Endothelial cell (in vitro differentiated cells): ENCODE data around the gene CRAMP1. TPM values are rescaled to one million over a fixed set of nuclear protein-coding genes. Genes with fewer than 3 reads are reported as not detected.

Experiments
- DNase-seq: peaks from one replicate; pipeline ENCODE4 v3.0.0; 2021; ENCODE audit warnings: low spot score
- H3K27ac Mint-ChIP-seq: one replicate; pipeline ENCODE4 v1.8.0; 2021; ENCODE audit warnings: mixed read lengths, inconsistent platforms; ENCODE audit not compliant: unreplicated experiment
- H3K27me3 Mint-ChIP-seq: one replicate; pipeline ENCODE4 v1.8.0; 2021; ENCODE audit warnings: mild to moderate bottlenecking, moderate library complexity, mixed read lengths, inconsistent platforms; ENCODE audit not compliant: unreplicated experiment
- H3K36me3 Mint-ChIP-seq: one replicate; pipeline ENCODE4 v1.8.0; 2021; ENCODE audit warnings: mild to moderate bottlenecking, low read depth, mixed read lengths, inconsistent platforms; ENCODE audit not compliant: unreplicated experiment
- H3K4me1 Mint-ChIP-seq: one replicate; pipeline ENCODE4 v1.8.0; 2021; ENCODE audit warnings: mild to moderate bottlenecking, mixed read lengths, inconsistent platforms; ENCODE audit not compliant: unreplicated experiment
- H3K4me3 Mint-ChIP-seq: one replicate; pipeline ENCODE4 v1.8.0; 2021; ENCODE audit warnings: mild to moderate bottlenecking, mixed read lengths, inconsistent platforms; ENCODE audit not compliant: unreplicated experiment
- H3K9me3 Mint-ChIP-seq: one replicate; pipeline ENCODE4 v1.8.0; 2021; ENCODE audit warnings: mixed read lengths, inconsistent platforms; ENCODE audit not compliant: unreplicated experiment
- CTCF ChIP-seq: fragments of 200-600 bp; sonication (generic); IDR thresholded peaks from one replicate; pipeline ENCODE4 v1.5.0; 2021; ENCODE audit warnings: antibody characterized with exemption; ENCODE audit not compliant: unreplicated experiment
- total RNA-seq: library from RNA; stranded (reverse); fragmentation: NEBNext Ultra II Directional; extraction: Animal tissue kit (Norgen Biotek cat#: 25700); gene quantifications from one replicate; pipeline ENCODE4 v1.2.1, GENCODE V29; 2021; ENCODE audit not compliant: unreplicated experiment

CRAMP1 gene
- total RNA-seq, 1 donor from 2014 or later = 46.8 TPM

- H3K4me1 Mint-ChIP-seq = peaks cover 16% of the 10 kb centered on the region
- peak within 1 kb of the TSS; percentile 98 for H3K4me3 Mint-ChIP-seq
- DNase-seq = peak; percentile 99
- peaks cover 24% of the 10 kb centered on the region for H3K36me3 Mint-ChIP-seq
- peak; percentile 100 for TF ChIP-seq CTCF
- H3K27ac Mint-ChIP-seq = peak within 1 kb of the TSS; percentile 97
- peaks cover 18% of the 10 kb centered on the region for H3K27me3 Mint-ChIP-seq
- H3K9me3 Mint-ChIP-seq = no peaks in the 10 kb centered on the region
Observed at GRCh38 chr16:1705688-1706385, 93.7 kb downstream of the CRAMP1 start, which contains the start of gene MAPK8IP3. Gene MAPK8IP3 (plus strand): TSS chr16:1706195. CDS start chr16:1706340, 145 bp downstream.

GRCh38 chr16:1706386-1707192 is 94.4 kb downstream of the CRAMP1 start:
- Mint-ChIP-seq H3K27ac (peak overlapping the region; percentile 36), H3K36me3 (peaks cover 17% of the 10 kb centered on the region), H3K4me1 (peaks cover 16% of the 10 kb centered on the region), H3K27me3 (peaks cover 19% of the 10 kb centered on the region), H3K4me3 (peak overlapping the region; percentile 94), H3K9me3 (no peaks in the 10 kb centered on the region)
- TF ChIP-seq CTCF = no peak
- peak; percentile 22 for DNase-seq

- peaks cover 20% of the 10 kb centered on the region for H3K27me3 Mint-ChIP-seq
- H3K4me3 Mint-ChIP-seq = peak overlapping the region; percentile 94
- peaks cover 18% of the 10 kb centered on the region for H3K4me1 Mint-ChIP-seq
- DNase-seq = no peak
- H3K36me3 Mint-ChIP-seq = peaks cover 13% of the 10 kb centered on the region
- H3K27ac Mint-ChIP-seq = peak overlapping the region; percentile 36
- H3K9me3 Mint-ChIP-seq = no peaks in the 10 kb centered on the region
- no peak for TF ChIP-seq CTCF
Observed at GRCh38 chr16:1707193-1707790, 95.1 kb downstream of the CRAMP1 start.

GRCh38 chr16:1708083-1708767 is 96.1 kb downstream of the CRAMP1 start:
- Mint-ChIP-seq H3K9me3 (no peaks in the 10 kb centered on the region), H3K4me3 (peak overlapping the region; percentile 94), H3K4me1 (peaks cover 24% of the 10 kb centered on the region), H3K27me3 (peaks cover 20% of the 10 kb centered on the region), H3K36me3 (peaks cover 8% of the 10 kb centered on the region), H3K27ac (peak overlapping the region; percentile 32)
- no peak for DNase-seq
- TF ChIP-seq CTCF = no peak
